ENCODE measurements around the gene CD164L2.

Gene CD164L2

GRCh38 chr1:27361044-27361402 lies 22.1 kb downstream of the CD164L2 start:
- no peak for FAIRE-seq

GRCh38 chr1:27360159-27361043 lies 22.7 kb downstream of the CD164L2 start:
- FAIRE-seq = no peak

DNA sequence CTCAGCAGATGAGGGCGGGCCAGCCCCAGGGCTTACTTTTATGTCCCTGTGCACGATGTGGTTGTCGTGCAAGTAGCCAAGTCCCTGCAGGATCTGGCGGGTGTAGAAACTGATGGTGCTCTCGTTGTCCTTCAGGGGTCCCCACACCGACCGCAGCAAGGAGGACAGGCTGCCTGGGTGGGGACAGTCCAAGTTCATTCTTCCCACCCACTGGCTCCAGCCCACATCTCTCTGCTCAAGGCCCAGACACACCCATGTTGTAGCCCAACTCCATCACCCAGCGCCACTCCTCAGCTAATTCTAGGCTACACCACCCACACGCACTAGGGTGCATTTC lies 23.3 kb downstream of the CD164L2 start:
- FAIRE-seq = no peak

DNA sequence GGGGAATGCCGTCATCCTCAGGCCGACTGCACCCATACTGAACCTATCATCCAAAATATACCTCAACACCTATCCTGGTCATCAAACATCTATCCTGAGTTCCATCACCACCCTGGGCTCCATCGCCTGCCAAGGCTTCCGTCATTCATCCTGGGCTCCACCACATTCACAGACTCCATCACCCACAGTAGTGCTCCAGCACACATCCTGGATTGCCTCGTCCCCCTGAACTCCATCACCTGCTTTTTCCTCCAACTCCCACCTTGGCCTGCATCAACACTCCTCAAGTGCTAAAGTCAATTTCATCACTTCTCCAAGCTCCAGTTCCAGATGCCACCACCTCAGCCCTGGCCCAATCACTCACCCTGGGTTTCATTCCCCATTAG lies 24.2 kb downstream of the CD164L2 start:
- no peak for FAIRE-seq

DNA sequence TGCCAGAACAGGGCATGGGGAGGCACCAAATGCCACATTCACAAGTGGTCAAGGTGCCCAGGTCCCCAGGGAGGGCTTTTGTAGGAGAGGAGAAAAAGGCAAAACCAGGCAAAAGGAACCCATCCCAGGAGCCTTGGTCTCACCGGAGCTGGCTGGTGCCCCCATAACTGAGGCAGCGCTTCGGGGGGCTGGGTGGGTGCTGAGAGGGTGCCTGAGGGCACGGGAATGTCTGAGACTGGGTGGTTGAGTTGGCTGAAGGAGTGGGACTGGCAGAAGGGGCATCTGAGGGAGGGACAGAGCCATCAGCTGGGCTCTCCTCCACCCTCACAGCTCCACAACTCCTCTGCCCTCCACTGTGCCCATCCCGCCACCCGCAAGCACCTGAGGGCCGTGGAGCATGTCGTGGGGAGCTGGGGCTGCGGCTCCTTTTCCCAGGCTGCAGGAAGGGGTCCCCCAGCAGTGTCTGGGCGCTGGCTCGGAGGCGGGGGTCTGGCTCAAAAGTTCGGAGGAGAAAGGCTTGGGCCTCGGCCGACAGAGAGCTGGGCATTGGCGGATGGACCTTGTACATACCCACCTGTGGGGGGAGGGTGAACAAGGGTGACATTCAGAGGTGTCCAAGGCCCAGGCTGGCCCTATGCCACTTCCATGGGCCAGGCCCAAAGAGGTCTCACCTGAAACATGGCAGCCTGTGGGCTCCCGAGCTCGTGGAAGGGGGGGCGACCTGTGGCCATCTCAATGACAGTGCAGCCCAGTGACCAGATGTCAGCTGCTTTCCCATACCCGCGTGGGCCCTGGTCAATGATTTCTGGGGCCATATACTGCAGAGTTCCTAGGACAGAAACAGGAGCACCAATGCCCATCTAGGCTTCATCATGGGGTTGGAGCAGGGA lies 24.9 kb downstream of the CD164L2 start:
- no peak for FAIRE-seq

GRCh38 chr1:27357281-27358037 lies 25.7 kb downstream of the CD164L2 start:
- FAIRE-seq = no peak

DNA sequence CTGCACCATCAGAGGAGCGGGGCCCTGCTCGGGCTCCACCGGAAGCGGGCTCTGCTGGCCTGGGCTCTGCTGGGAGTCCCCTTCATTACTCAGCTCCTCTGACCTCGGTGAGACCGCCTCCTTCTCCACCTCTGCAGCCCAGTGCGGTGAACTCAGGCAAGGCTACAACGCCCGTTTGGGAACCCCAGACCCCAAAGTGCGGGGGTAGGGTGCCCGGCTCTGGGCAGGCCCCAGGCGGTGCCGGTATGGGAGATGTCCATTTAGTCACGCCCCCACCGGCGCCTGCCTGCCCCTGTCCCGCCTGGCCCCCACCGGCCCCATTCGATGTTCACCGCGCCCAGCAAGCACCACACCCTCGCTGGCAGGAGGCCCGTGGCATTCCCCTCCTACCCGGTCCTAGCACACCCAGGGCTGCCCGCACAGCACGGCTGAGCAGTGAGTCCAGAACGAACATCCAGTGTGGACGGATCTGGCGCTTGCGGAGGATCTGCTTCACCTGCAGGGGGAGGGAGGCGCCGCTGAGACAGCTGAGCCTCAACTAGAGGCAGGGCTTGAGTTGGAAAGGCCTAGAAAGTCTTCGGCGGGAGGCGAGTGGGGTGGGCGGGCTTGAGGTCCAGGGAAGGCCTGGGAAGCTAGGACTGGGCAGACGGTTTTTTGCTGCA lies 26.4 kb downstream of the CD164L2 start:
- FAIRE-seq = no peak

DNA sequence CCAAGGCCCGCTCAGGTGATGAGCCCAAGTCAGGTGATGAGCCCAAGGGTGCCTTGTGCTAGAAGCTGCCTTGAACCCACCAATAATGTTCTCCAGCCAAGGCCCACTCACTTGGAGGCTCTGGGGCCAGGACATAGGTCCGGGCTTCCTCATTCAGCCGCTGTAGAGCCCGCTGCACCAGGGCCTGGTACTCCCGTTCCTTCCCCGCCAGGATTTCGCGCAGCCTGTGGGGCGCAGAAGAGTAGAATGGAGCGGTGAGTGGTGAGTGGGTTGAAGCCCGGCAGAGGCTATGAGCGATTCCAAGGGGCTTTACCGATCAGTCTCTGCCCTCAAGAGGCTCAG lies 26.9 kb downstream of the CD164L2 start:
- no peak for FAIRE-seq

- FAIRE-seq = no peak
Observed at GRCh38 chr1:27355683-27356082, 27.4 kb downstream of the CD164L2 start.

- FAIRE-seq = no peak
Observed at GRCh38 chr1:27353629-27354028, 29.5 kb downstream of the CD164L2 start.

GRCh38 chr1:27353166-27353565 lies 30.0 kb downstream of the CD164L2 start:
- FAIRE-seq = no peak

- FAIRE-seq = no peak
Observed at GRCh38 chr1:27351541-27352107, 31.5 kb downstream of the CD164L2 start.

GRCh38 chr1:27350663-27351540 lies 32.2 kb downstream of the CD164L2 start:
- no peak for FAIRE-seq

- no peak for FAIRE-seq
Observed at GRCh38 chr1:27349784-27350662, 33.1 kb downstream of the CD164L2 start.

DNA sequence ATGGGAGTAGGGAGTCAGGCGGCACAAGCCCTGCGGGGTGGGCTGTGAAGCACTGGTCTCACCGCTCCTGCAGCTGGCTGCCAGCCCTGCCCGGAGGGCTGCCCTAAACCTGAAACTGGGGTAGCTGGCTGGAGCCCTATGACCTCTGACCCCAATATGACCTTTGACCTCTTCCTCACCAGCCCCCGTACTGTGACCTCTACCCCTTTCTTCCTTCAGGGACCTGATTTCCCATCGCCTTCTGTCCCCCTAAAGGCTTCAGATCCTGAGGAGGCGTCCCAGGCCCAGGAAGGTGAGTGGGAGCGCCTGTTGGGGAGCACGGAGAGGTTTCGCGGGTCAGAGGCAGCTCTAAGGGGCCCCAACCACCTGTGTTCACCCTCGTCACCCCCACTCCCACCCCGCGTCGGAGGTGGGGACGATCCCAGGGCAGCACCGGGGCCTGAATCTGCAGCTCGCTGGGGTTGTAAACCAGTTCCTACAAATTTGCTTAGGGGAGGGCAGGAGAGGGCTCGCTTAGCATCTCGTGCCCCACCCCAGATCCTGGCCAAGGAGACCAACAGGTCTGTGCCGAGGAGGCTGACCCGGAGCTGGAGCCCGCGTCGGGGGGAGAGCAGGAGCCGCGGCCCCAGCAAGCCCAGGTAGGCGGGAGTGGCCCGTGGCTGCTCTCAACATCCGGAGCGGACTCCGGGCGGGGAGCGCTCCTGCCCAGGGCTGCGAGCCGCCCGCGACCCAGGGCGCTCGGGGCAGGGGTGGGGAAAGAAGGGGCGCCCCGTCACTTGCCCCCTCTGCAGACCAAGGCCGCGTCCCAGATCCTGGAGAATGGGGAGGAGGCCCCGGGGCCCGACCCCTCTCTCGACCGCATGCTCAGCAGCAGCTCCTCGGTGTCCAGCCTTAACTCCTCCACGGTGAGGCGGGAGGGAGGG lies 34.0 kb downstream of the CD164L2 start:
- FAIRE-seq = no peak

GRCh38 chr1:27346991-27347624 lies 36.0 kb downstream of the CD164L2 start:
- no peak for FAIRE-seq

- FAIRE-seq = no peak
Observed at GRCh38 chr1:27346357-27346756, 36.8 kb downstream of the CD164L2 start.

GRCh38 chr1:27345272-27345671 lies 37.9 kb downstream of the CD164L2 start:
- no peak for FAIRE-seq

DNA sequence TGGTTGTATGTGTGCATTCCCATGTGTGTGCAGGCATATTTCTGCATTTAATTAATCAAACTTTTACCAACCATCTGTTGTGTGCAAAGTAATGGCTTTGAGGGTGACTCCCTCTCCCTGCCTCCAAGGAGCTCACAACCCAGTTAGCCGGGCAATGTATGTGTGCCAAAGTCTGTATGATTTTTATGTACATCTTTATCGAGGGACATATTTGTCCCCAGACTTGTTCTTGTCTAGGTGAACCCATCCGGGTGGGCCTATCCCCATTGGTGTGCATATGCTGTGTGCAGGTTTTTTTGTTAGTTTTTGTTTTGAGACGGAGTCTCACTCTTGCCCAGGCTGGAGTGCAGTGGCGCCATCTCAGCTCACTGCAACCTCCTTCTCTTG lies 39.5 kb downstream of the CD164L2 start:
- FAIRE-seq = no peak
